Stimulated activated CD8-positive, alpha-beta memory T cell treated with anti-CD3 and anti-CD28 coated beads, Interleukin-15, amount 100 ng/mL, for 48 hours (primary cell): Measurements from ENCODE around the gene CEMIP.
A peak's percentile ranks its signal among the peaks of the same experiment; 100 is the strongest.
"Not testable (repeated sequence)": the region's sequence is repeated elsewhere in the genome, so short reads cannot be mapped to it uniquely, and the experiment has no call there.

ENCODE experiments used
- DNase-seq, 2 donors: peaks; one replicate each; pipeline ENCODE4 v3.0.0-alpha.2; 2020; ENCODE audit warnings: low read depth in 2 of 2

CEMIP gene

GRCh38 chr15:80951941-80952340, 172.8 kb downstream of the CEMIP start:
- DNase-seq: no peak

- no peak for DNase-seq
Measured at GRCh38 chr15:80953001-80953952, 174.1 kb downstream of the CEMIP start.

DNA sequence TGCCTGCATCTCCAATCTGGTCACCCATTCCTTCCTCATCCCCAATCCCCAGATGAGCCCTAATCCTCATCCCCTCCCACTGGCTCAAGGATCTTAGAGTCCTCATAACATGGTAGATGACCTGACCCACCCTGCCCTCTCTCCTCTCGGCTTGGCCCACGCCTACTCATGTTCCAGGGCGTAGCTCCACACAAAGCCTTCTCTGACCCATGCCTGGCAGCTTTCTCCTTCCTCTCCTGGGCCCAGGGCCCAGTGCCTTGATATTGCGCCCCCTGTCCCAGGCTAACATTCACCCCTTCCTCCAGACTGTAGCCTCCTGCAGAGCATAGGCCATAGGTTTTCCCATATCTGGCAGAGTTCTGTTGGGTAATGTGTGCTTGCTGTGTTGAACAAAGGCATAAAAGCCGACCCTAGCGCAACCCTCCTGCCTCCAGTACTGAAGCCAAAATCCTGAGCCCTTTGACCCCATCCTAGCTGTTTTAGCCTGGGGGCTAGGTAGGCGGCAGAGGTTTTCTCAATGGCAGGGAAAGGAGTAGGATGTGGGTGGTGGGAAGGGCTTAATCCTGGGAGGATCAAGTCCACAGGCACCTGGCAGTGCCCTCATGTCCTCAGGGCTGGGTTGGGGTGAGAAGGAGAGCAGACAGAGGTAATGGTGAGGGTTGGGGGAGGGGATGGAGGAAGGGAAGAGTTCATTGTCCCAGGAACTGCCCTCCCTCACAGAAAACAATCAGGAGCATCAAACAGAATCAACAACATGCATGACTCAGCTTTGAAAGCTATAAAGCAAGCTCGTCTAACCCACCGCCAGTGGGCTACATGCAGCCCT, 175.0 kb downstream of the CEMIP start:
- no peak for DNase-seq

- peak; percentile 62 to 65 for DNase-seq
Measured at GRCh38 chr15:80955571-80956452, 176.6 kb downstream of the CEMIP start.

DNA sequence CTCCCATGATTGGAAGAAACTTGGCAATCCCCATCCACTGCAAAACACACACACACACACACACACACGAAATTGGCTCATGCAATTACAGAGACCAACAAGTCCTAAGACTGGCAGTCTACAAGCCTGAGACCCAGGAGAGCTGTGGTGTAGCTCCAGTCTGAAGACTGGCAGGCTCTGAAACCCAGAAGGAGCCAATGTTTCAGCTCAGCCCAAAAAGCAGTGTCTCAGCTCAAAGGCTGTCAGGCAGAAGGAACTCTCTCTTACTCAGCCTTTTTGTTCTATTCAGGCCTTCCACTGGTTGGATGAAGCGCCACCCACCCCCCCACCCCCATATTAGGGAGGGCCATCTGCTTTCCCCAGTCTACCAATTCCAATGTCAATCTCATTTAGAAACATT, 178.4 kb downstream of the CEMIP start:
- no peak for DNase-seq

- no peak for DNase-seq
Measured at GRCh38 chr15:80957976-80958375, 178.8 kb downstream of the CEMIP start.

DNA sequence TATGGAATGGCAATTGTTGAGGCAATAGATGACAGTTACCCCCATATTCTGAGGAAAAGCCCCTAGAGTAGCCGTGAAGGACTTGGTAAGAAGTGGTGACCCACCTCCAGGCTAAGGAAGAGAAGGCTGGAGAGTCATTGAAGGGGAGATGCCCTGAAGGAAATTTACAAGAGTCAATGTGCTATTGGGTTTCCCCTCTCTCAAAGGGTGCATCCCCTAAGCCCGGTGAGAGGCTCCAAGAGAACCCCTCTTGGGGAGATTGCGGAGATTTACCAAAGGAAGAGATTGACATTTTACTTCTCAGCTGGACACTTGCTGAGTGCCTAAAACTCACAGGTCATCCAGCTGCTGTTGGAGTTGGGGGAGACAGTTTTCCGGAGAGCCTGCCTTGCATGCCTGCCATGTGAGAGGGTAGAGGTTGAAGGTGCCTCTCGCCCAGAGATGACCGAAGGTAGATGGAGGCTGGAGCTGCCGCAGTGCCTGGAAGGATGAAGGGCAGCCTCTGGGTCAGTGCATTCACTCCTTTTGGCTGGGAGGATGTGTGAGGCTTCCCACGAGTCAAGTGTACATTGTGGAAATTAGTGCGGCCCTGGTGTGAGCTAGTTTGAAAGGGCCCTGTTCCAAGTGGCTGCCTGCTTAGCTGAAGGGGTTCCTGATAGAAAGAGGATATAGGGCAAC, 179.8 kb downstream of the CEMIP start:
- no peak for DNase-seq

- DNase-seq: not testable (repeated sequence)
Measured at GRCh38 chr15:80965454-80965853, 186.3 kb downstream of the CEMIP start.

GRCh38 chr15:80966431-80967197, 187.4 kb downstream of the CEMIP start:
- DNase-seq: no peak

DNA sequence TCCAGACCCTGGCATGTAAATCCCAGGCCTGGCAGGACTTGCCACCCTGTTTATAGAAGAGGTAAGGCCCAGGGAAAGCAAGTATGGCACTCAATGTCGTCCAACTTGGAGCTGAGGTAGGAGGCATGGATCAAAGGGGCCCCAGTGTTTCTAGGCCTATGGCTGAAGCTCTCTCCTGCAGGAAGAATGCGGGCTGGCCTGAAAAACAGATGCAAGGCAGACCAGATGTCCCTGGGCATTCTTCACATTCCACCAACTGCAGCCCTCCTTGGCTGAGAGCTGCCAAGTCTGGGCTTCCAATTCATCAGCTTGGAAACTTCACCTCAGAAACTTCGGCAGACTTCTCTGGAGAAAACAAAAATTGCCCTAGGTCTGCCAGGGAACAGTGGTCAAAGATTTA, 188.3 kb downstream of the CEMIP start:
- DNase-seq: no peak

GRCh38 chr15:80967991-80968510, 188.9 kb downstream of the CEMIP start:
- DNase-seq: no peak

DNA sequence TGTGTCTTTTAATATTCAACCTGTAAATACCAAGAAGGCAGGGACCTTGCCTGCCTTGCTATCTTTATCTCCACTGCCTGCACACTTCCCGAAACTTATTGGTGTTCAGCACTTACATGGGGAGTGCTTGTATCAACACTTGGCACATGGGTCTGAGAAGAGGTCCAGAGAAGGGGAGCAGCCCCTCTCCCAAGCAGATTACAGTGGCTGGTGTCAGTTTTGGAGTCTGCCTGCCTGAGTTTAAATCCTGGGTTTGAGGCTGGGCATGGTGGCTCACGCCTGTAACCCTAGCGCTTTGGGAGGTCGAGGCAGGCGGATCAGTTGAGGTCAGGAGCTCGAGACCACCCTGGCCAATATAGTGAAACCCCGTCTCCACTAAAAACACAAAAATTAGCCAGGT, 190.1 kb downstream of the CEMIP start:
- DNase-seq: no peak

- no peak for DNase-seq
Measured at GRCh38 chr15:80970018-80970657, 191.0 kb downstream of the CEMIP start.

GRCh38 chr15:80970658-80971057, 191.5 kb downstream of the CEMIP start:
- no peak for DNase-seq

GRCh38 chr15:80971143-80971542, 192.0 kb downstream of the CEMIP start:
- DNase-seq: no peak

DNA sequence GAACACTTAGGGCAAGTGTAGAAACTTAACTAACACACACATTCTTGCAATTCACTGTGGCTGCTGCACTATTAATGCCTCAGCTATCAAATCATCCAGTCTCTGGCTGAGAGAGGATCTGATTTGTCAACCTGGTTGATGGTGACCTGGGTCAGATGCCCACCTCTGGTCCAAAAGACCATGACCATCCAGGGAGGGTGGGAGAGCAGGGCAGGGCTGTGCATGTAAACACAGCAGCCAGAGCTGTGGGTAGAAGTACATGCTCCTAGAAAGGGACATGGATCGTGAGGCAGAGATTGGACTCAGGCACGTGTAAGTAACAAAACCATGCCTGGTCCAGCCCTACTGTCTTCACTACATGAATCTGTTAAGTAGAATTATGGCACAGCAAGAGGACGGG, 193.1 kb downstream of the CEMIP start:
- no peak for DNase-seq

DNA sequence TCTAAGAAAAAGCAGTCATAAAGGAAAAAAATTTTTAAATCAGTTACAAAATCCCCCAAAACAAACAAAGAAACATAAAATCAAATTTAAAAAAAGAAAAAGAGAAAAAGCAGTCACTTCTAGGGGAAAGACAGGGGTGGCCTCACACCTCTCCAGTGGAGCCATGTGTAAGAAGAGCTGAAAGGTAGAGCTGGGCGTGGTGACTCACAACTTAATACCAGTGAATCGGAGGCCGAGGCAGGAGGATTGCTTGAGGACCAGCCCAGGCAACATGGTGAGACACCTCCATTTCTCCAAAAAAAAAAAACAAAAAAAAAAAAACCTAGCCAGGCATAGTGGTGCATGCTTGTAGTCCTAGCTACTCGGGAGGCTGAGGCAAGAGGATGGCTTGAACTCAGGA, 195.7 kb downstream of the CEMIP start:
- DNase-seq: no peak

GRCh38 chr15:80976851-80977250, 197.7 kb downstream of the CEMIP start:
- DNase-seq: no peak

DNA sequence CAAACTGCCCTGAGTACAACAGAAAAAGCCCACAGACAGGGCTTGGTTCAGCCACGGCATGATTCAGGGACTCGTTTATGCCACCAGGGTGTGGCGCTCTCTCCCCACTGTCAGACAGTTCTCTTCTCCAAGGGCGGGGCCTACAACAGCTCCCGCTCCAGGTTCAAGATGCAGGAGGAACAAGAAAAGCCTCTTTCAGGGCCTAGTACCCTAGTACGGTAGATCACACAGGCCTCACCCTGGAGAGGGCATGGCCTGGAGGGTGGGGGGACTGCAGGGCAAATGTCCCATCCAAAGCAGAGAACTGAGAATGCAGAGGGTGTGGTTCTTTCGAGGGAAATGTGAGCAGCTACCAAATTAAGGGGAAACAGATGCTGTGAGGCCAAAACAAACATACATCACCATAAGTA, 198.5 kb downstream of the CEMIP start:
- no peak for DNase-seq
